Stimulated activated CD8-positive, alpha-beta memory T cell treated with anti-CD3 and anti-CD28 coated beads, Interleukin-7, amount 100 ng/mL, for 1 hour (primary cell): ENCODE results near the gene HOXC10.

ENCODE experiments used
- DNase-seq, 2 donors: peaks; one replicate each; pipeline ENCODE4 v3.0.0-alpha.2; 2020; ENCODE audit warnings: low read depth in 2 of 2

HOXC10 gene

DNA sequence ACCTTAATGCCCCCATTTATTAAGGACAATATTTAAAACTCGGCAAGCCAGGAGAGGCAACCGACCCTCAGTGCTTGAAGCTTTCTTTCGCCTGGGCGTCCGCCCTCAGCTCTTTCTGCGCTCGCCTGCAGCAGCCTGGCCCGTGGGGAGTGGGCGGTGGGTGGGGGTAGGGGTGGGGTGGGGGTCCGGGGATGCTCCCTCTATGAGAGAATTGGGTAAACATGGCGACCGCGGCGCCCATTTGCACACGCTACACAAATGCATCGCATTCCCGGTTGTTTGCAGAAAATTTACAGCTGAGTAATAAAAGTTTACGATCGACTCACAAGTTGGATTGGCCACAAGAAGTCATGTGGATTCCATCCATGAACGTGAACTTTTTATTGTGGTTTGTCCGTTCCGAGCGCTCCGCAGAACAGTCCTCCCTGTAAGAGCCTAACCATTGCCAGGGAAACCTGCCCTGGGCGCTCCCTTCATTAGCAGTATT lies 31.6 kb downstream of the HOXC10 start:
- DNase-seq = no peak

DNA sequence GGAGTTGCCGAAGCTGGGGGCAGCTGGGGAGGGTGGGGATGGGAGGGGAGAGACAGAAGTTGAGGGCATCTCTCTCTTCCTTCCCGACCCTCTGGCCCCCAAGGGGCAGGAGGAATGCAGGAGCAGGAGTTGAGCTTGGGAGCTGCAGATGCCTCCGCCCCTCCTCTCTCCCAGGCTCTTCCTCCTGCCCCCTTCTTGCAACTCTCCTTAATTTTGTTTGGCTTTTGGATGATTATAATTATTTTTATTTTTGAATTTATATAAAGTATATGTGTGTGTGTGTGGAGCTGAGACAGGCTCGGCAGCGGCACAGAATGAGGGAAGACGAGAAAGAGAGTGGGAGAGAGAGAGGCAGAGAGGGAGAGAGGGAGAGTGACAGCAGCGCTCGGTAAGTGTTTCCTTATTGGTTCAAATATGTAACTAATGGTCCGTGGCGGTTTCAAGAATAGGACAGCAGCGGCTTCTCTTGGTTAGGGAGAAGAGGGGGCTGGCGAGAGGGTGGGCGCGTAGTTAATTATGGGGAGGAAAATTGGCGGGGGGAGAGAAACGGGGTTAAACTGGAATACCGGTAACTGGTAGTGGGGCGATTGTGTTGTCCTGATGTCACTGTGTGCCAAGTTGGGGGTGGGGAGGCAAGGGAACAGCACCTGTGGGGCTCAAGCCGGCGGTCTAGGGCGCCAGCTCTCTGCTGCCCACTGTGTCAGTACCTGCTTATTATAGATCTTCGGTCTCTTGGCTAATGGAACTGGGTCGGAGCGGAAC lies 32.3 kb downstream of the HOXC10 start:
- DNase-seq = no peak

DNA sequence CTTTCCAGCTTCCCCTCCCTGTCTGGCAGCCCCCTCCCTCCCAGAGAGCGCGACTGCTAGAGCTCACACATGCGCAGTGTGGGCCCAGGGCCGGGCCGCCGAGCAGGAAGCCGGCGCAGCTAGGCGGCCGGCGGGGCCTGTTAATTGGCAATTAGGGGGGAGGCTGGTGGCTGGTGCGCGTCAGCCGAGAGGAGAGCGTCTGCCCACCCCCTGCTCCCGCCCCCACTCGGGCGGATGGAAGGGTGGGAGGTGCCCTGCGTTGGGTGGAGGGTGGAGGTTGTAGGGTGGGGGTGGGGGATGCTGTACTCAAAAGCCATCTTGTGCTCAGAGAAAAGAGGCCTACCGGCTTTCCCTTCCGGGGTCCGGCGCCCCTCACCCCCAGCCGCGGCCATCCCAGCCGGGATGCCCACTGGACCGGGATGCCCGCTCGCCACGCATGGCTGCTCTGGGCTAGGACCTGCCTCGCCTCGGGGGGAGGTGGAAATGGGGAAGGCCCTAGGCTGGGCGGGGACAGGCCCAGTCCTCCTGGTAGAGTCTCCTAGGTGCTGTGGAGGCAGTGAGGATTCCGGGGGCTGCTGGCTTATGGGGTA lies 33.0 kb downstream of the HOXC10 start:
- peak; percentile 35 to 50 for DNase-seq

DNA sequence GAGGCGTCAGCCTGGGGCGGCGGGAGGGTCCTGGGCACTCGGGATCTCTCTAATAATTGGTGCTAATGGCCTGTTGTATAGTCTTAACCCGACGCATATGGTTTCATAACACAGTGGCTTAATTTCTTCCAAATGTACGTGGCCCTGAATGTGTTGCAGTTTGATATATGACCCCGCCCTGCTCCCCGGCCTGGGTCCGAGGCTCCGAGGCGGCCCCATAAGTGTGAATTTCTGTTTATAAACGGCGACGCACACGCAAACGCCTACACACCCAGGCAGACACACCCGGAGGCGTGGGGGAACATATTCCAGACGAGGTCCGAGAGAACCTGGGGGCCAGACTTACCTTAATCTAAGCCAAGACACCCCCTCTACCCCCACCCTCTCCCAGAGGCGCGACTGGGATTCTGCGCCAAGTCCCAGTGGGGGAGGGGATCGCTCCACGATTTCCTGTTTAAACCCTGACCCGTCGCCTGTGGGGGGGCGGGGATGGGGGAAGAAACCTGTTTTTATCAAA lies 33.6 kb downstream of the HOXC10 start:
- no peak for DNase-seq

DNA sequence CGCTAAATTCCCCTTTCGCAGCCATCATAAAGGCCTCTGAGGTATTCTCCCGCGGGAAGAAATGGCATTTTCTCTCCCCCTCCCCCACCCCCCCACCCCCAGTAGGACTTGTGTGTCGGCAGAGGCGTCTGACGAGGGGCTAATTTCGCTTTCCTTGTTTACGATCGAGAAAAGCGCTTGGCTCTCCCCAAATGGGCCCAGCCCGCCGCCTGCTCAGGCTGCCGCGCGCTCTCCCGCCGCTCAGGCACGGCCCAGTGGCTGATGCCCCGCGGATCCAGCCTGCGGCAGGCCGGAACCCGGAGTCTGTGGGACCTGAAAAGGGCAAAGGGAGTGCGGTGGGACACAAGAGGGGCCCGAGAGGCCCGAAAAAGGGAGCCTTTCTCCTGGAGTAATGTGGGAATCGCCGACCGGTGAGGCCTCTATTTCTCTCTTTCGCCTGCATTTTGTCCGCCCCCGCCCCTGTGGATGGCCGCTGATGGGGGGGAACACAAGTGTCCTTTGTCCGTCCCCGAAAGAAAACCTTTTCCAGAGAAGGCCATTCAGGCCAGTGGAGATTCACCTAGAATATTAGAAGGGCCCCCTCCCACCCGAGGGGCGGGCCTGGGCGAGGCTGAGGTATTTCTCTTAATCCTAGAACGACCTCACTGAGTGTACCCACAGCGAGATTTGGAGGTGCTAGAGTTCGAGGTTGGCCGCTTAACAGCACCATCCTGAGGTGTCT lies 34.3 kb downstream of the HOXC10 start:
- DNase-seq = no peak

DNA sequence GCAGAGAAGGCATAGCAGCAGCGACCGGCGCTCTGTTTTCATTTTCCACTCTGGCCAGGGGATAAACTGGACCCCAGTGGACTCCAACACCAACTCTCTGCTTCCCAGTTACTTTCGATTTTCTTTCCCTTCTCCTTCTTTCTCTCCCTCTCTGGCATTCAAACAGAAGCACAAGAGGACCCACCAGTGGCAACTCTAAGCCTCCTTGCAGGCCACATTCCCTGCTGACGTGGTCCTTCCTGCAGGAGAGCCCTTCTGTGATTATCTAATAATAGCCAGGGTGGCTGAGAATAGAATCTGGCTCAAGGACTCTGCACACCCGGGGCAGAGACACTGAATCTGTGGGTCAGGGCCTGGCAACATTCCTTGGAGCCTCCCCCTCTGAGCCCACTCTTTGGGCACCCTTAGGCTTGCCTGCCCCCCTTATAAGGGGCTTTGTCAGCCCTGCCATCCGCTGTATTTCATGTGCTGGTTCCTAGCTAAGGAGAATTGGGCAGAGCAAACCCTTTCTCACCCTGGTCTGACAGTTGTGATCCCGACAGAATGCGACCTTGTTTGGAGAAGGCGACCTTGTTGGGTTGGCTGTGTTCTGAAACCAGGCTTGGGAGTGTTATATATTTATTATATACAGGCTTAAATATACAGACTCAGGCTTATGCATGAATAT lies 35.1 kb downstream of the HOXC10 start:
- DNase-seq = no peak

DNA sequence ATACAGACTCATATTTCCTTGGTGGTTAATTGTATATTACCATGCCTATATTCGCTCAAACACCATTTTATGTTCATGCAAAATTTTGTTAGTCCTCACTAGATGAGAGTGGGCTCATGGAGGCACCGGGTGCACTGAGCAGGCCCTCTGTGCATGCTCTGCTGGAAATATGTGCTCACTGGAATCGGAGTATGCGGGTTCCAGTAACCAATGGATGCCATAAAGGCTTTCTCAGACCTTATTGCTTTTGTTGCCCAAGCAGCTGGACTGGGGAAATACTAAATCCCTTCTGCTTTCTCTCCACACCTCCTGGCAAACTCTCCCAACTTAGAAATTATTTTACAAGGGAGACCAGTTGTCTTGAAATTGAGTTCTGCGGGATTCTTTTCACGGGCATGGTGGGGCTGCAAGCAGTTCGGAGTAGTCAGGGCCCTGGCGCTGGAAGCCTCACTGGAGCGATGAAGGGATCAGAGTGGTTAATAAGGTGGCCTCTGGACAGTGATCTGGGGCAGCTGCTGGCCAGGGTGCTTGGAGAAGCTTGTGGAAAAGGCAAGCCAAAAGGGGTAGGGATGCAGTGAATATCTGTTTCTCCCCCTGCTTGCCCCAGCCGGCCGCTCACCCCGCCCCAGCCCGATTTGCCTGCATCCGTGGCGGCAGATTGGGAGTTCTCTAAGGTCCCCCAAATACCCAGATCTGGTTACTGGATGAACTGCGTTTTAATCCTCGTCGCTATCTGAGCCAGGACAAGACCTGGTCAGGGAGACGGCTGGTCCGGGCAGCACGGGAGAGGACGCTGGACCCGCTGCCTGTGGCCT lies 35.9 kb downstream of the HOXC10 start:
- DNase-seq = no peak

DNA sequence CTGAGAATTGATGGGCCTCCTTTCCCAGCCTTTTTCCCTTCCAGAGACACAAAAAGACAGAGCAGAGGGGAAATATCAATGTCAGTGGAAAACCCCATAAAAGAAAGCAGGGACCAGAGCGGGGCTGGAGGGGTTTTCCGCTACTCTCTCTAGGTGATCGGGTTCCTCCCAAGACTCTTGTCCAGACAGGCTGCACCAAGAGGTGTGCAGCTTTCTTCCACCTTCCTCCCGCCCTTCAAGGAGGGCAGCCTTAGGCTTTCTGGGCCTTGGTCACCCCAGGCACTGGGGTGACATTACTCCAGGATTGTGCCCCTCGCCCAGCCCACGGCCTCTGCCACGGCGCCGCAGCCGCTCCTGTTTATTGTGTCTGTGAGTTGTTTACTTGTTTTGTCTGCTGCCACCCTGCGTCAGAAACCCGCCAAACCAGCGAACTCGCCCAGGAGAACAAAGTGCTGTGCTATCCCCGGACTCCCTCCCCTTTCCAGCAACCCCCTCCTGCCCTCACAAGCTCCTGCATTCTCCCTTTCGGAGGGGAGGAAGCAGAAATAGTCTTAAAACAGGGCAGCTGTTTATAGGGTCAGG lies 36.6 kb downstream of the HOXC10 start:
- no peak for DNase-seq

DNA sequence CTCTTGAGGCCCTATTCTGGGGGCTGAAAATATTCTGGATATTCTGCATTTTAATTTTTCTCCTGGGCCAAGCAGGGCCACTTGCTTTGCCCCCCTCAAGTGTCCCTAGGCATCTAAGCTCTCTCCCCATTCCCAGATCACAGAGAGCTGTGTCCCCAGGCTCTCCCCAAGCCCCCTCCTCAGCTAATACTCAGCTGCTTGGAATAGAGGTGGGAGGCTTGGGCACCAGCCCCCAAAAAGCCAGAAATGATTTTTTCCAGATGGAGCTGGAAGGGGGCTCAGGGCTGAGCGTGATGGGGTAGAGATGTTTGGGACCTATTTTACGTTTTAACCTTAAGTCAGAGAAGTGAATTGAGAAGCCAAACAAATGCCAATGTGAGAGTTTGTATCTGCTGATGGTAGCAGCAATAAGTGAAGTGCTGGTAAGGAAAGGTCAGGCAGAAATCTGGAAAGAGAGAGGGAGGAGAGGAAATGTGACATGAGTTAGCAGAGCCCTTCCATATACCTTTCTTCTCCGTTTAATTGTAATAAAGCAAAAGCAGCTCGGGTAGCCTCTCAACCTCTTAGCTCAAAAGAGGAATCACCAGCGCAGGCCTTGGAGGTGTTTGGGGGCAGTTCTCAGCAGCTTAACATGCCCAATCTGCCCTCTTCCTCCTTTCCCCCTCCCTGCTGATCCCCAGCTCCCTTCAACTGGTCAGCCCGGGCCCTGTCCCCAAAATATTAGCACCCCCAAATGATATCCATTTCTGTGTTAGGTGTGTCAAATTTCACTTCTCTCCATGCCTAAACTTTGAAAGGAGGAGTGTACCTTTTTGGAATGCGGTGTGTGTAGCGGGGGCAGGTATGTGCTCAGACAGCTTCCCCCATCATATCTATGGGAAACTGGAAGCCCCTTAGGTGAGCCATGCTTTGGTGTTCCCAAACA lies 38.3 kb downstream of the HOXC10 start:
- DNase-seq = no peak

DNA sequence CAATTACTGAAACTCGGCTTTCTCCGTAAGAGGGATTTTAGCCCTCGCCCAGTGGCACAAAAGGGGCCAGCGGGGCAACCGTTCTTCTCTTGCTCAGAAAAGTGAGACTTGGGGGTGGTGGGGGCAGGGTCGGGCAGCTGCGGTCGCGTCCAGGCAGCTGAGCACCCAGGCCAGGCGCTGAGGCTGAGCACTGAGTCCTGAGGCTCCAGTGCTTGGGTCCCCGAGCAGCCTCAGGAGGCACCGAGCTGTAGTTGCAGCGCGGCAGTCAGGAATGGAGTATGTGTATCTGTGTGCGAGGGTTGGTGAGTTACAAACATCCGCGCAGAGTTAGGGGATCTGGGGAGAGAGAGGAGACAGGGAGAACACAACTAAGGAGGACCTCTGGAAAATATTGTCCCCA lies 39.2 kb downstream of the HOXC10 start:
- DNase-seq = no peak

DNA sequence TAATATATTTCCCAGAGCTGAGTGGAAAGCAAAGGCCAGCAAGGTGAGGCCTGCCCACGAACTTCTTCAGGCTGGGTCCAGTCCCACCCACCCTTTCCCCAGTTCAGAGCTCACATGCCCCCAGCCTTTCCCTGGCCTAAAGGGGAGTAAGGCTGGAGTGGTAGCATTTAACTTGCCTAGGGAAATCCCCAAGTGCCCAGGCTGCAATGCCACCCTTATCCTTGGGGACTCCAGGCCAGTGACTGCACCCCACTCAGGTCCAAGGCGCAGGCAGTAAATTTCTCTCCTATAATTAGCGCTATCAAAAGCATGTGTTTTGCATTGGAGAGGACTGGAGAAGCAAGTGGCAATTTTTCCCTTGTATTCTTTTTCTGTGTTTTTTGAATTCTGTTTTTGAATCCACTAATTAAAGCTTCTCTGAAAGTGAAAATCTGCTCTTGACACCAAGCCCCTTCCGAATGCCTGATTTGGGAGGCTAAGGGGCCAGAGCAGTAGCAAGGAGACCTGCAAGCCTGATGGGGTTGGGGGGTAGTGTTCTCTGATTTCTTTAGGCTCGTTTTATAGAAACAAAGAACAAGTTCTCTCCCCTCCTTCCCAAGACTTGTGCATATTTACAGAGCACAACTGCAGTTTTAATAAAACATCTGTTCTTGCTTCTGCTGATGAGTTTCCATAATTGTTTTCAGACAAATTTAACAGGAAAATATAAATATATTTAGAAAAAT lies 39.8 kb downstream of the HOXC10 start:
- DNase-seq = no peak

DNA sequence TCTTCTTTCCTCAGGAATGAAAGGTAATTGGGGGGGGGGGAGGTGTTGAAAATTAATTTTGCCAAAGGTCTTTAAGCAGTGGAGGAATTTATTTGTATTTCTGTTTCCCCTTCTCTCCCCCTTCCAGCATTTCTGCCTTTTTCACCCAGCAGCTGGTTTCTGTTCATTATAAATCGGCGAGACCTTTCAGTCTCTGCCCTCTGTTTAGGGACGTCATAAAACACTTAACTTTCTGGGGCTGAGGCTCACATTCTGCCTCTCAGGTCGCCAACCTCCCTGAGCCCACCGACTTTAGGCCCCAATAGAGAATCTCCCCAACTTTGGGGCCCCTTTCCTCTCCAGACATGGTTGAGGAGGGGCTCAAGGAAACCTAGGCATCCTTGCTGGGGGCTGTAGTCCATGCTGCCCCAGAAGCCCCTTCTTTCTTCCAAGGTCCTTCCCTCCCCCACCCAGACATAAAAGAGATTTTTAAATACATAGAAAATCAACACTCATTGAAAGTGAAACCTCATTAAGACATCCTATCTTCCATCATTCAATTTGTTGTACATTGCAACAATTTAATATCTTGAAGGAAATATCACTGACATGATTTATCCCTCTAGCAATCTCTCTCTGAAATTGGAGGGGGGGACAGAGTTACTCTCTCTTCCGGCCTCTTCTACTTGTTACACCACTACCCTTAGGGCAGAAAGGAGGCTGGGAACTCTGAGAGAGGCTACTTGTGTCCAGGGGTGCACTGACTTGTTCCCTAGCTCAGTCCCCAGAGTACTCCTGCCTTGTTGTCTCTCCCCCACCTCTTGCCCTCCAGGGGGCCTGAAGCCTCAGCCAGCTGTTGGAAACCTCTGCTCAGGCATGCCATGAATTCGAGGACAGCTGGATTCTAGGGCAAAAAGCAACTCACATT lies 40.8 kb downstream of the HOXC10 start:
- no peak for DNase-seq

DNA sequence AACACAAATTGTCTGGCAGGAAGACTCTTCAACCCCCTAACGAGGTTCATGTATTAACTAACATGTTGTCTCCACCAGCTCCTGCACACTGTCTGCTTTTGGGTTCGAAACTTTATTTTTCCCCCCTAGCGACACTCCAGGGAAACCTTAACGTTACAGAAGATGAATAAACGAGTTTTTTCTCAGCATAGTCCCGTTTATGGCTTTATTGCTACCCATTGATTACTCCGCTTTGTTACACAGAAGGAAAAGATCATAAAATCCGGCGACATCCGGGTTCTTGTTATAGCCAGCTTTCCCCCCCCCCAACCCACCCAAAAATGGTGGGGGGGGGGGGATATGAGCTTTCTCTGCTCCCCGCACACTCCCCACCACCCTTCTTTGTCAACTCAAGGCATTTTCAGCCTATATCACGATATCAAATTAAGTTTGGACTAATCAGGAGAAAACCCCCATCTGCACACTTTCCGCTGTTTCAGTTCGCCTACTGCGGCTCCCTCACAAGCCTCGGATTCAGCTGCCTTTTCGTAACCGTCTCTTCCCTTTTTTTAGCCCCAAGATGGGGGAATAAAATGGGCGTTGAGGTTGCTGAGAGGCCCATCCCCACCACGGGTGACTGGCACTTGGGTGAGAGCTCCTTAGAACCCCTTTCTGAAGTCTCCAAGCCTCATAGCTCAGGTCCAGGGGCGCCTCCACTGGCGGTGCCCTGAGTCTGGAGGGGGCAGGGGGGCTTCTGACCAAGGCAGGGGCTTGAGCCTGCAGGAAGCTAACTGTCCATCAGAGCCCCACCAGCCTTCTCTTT lies 41.9 kb downstream of the HOXC10 start:
- DNase-seq = no peak

DNA sequence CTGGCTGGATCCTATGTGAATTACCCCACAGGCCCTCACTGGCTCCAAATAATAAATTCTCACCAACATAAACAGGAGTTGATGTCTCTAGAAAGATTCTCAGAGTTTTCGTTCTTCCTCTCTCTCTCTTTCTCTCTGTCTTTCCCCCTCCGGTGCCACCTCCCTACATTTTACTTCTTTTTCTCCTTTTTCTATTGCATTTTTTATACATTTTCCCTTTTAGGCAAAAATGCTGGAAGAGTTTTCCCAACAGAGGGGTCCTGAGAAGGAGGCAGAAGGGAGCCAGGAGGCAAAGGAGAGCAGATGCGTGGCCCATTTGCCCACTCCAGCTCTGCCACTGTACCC lies 42.5 kb downstream of the HOXC10 start:
- no peak for DNase-seq

DNA sequence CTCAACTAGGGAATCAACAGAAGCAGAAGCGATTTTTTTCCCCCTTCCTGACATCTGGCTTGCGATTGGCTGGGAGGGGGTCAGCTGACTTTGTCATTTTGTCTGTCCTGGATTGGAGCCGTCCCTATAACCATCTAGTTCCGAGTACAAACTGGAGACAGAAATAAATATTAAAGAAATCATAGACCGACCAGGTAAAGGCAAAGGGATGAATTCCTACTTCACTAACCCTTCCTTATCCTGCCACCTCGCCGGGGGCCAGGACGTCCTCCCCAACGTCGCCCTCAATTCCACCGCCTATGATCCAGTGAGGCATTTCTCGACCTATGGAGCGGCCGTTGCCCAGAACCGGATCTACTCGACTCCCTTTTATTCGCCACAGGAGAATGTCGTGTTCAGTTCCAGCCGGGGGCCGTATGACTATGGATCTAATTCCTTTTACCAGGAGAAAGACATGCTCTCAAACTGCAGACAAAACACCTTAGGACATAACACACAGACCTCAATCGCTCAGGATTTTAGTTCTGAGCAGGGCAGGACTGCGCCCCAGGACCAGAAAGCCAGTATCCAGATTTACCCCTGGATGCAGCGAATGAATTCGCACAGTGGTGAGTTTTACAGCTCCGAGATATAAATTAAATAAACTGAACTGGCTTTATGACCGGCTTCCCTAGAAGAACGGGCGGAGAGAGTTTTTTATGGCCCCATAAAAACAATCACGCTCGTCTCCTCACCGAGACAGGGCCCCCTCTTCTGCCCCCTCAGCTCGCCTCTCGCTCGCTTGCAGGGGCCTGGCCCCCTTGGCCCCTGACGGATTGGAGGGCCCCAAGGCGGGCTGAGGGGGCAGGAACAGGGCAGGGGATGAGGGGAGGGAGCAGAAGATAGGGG lies 43.6 kb downstream of the HOXC10 start, which contains the start of gene HOXC6:
Gene HOXC6 (plus strand): TSS at position 127 of the 888 bp plus-strand sequence. CDS start 82 bp downstream, at position 209.
- DNase-seq = no peak
